GM21447 (cell line): ENCODE data around the gene AGMAT.

Experiments used
- ATAC-seq: cut with Tn5 transposase; IDR thresholded peaks from one replicate; pipeline ENCODE4 v1.9.1; 2021; ENCODE audit not compliant: unreplicated experiment

AGMAT gene, protein sequence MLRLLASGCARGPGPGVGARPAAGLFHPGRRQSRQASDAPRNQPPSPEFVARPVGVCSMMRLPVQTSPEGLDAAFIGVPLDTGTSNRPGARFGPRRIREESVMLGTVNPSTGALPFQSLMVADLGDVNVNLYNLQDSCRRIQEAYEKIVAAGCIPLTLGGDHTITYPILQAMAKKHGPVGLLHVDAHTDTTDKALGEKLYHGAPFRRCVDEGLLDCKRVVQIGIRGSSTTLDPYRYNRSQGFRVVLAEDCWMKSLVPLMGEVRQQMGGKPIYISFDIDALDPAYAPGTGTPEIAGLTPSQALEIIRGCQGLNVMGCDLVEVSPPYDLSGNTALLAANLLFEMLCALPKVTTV

DNA sequence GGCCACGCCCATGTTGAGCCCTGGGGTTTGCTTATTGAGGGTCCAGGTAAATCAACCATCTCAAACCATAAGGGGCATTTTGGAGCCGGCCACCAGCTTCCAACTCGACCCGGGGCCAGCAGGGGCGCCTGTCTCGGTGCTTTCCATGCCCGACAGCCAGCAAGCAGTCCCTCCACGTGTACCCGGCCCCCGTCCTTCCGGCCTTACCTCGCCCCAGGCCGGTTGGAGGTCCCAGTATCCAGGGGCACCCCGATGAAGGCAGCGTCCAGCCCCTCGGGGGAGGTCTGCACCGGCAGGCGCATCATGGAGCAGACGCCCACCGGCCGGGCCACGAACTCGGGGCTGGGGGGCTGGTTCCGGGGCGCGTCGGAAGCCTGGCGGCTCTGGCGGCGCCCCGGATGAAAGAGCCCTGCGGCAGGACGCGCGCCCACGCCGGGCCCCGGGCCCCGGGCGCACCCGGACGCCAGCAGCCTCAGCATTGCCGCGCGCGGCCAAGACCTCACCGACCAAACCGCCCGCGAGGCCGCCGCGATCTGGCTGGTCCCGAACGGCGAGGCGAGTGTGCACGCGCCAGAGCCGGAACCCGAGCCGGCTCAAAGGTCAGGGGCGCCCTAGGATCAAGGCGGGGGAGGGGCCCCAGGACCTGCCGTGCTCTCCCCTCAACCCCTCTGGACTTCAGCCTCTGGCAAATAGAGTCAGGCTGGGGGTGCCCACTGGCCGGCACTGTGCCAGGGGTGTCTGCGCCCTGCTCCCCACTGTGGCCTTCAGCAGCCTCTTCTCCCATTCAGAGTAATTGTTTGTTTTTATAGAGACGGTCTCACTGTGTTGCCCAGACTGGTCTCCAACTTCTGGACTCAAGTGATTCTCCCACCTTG lies at the start of gene AGMAT:
Gene AGMAT, minus strand, starts transcription at position 563 of the 875 bp plus-strand sequence. Its CDS starts 84 bp downstream, at position 479.
- ATAC-seq = peak; percentile 46

DNA sequence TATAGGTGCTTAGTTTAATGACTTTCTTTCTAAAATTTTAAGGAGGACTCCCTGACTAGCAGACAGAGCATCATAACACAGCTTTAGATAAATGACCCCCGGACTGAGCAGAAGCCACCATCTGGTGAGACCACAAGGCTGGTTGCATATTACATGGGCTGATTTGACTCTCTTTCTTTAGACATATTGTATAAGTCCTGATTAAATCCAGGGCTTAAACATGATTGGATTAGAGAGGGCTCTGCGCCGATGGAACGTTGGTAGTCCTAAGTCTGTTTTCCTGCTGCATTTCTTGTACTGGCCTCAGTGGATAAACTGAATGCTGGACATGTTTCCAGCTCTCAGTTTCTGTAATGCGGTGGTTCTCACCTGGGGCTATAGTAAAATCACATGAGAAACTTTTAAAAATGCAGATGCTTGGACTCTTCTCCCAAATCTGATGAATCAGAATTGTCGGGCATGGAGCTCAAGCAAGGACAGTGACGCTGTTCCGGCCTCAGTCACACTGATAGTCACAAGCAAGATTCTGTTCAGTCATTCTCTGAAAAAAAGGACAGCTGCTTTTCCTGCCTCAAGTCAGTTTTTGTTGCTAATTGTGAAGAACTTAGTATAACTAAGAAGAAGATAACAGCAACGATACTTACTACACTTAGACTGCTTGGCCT lies 49.0 kb upstream of the AGMAT start:
- ATAC-seq = no peak

DNA sequence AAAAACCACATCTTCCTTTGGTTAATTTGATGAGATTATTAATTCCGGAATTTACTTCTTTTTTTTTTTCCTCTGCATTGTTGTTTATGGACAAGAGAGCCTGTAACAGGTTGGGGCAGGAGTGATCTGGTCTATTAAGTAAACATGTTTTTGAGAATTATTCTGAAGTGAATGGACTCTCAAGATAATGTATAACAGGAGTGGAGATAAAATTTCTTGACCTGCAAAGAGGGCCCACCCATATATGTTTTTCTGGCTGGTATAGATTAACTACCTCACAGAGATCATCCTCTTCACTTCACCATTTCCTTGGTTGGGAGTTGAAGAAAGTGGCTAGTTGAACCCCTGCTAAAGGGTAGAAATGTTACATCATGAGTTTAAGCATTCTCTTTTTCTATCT lies 43.2 kb upstream of the AGMAT start:
- ATAC-seq = peak; percentile 23

DNA sequence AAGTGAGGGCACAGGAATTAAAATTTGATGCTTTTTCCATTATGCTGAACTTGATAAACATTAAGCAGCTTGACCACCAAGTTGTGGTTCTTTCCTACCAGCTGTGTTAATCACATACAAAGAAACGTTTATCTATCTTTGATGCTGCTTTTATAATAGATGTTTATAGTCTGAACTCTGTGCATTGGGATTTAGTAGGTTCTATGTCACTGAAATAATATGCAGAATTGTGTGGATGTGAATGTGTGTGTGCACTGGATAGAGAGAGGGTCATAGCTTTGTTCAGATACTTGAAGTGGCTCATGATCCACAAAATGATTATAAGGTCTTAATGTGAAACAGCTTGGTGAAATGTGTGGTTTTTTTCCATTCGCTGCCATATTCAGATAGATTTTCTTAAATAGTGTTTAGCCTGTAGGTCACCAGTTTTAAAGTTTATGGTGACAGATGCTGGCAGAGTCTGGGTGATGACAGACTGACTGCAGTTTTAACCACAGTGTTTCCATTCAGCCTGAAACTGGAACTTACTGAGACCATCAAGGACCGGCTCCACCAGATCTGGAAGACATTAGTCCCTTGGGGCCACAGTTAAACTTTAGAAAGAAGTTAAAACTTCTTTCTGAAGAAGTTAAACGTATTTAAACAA lies 42.6 kb upstream of the AGMAT start:
- ATAC-seq = peak; percentile 89

DNA sequence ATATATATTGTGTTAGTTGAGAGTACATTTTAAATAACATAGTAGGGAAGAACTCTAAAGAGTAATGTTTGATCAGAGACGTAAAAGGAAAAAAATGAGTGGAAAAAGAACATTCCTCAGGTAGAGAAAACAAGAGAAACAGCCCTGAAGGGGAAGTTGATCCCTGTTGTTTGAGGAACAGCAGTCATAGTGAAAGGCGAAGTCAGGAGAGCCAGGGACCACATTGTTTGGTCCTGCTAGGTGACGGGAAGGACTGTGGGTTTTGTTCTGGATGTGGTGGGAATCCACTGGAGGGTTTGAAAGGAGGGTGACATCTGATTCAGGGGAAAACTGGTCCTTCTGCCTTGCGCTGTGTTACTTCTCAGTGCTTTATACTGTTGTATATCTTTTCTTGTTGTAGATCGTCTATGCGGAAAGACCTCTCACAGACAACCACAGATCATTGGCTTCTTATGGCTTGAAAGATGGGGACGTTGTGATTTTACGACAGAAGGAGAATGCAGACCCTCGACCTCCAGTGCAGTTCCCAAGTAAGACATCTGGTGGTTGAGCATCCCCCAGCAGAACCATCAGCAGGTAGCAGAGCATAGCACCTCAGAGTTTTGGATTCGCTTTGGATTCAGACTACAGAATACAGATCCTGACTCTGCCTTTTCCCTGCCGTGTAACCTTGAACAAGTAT lies 41.6 kb upstream of the AGMAT start:
- no peak for ATAC-seq

DNA sequence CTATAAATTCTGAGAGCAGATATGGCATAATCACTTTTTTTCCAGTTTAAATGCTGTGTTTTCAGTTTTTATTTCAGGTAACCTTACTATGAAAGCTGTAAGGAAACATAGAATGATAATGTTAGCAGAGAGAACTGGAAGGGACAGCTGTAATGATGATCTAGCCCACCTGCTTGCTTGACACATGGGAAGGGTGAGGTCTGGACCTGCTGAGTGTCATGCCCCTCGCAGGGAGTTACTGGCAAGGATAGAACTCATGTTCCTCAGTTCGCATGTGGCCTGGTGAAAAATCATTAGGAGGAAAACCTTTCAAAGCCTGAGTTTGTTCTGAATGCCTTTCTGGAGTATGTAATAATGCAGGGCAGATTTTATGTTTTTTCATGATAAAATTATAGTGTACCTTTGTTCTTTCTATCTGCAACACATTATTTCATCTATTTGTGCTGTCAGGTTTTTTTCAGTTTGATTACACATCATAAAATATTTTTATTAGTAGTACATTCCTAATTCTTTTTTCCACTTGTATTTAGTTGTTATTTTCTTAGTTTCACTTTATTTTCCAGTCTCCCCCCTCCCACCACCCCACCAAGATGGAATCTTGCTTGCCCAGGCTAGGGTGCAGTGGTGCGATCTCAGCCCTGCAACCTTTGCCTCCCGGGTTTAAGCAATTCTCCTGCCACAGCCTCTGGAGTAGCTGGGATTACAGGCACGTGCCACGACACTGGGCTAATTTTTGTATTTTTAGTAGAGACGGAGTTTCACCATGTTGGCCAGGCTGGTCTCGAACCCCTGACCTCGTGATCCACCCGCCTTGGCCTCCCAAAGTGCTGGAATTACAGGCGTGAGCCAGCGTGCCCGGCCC lies 40.4 kb upstream of the AGMAT start:
- ATAC-seq = no peak

DNA sequence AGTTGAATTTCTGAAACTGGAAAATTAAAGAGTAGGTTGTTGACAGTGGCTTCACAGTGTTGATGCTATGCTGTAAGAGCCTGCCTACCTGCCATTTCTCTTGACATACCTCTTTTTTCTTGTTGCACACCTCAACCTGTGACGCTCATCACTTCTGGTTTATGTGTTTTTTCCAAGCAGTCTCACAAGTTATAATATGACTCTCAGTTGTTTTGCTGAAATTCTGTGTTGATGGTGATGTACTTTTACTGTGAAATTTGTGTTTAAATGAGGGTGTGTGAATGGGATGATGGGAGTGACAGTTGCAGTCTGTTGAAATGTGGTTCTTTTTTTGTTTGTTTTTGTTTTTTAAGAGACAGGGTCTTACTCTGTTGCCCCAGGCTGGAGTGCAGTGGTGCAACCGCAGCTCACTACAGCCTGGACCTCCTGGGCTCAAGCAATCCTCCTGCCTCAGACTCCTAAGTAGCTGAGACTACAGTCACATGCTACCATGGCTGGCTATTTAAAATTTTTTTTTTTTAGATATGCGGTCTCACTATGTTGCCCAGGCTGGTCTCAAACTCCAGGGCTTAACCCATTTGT lies 39.4 kb upstream of the AGMAT start:
- no peak for ATAC-seq

DNA sequence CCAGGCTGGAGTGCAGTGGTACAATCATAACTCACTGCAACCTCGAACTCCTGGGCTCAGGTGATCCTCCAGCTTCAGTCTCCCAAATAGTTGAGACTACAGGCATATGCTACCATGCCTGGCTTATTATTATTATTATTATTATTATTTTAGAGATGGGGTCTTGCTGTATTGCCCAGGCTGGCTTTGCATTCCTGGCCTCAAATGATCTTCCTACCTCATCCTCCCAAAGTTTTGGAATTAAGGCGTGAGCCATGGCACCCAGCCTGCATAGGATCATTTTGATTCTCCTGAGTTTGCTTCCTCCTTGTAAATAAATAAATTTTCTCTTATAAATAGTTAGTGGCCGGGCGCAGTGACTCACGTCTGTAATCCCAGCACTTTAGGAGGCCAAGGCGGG lies 38.6 kb upstream of the AGMAT start:
- no peak for ATAC-seq

DNA sequence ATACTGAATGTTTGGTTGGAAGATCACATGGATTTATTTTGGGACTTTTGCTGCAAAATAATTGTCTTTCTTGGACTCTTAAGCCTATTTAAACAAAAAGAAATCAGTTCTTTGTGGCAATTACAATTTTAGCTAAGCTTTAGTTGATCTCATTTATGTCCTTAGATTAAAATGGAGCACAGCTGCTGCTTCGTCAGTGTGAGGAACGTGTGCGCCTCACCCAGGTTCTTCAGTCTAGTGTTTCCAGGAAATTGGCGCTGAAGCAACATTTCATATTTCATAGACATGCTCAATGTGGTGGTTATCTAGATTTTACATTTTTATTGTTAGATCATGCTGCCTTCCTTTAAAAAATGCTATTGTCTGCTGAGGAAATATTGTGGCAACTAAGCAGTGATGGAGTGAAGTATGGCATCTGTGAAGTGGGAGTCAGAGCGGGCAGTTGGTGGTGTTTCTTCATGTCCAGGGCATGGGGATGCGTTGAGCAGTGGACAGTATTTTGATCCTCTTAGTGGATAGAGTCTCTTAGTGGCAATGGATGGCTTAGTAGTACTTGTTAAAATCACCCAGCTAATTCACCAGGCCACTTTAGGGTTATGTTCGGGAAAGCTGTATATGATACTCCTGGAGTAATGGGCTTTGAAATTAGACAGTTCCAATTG lies 38.0 kb upstream of the AGMAT start:
- no peak for ATAC-seq

DNA sequence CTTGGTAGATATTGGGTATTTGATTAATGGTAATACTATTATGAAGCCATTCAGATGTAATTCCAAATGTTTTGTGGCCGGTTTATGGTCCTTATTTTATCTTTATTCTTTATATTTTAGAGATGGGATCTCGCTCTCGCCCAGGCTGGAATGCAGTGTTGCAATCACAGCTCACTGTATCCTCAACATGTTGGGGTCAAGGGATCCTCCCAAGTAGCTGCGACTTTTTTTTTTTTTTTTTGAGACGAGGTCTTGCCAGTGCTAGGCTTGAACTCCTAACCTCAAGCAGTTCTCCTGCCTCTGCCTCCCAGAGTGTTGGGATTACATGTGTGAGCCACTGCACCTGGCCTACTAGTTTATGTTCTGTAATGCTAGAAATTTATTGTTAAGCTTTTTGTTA lies 37.1 kb upstream of the AGMAT start:
- ATAC-seq = no peak

DNA sequence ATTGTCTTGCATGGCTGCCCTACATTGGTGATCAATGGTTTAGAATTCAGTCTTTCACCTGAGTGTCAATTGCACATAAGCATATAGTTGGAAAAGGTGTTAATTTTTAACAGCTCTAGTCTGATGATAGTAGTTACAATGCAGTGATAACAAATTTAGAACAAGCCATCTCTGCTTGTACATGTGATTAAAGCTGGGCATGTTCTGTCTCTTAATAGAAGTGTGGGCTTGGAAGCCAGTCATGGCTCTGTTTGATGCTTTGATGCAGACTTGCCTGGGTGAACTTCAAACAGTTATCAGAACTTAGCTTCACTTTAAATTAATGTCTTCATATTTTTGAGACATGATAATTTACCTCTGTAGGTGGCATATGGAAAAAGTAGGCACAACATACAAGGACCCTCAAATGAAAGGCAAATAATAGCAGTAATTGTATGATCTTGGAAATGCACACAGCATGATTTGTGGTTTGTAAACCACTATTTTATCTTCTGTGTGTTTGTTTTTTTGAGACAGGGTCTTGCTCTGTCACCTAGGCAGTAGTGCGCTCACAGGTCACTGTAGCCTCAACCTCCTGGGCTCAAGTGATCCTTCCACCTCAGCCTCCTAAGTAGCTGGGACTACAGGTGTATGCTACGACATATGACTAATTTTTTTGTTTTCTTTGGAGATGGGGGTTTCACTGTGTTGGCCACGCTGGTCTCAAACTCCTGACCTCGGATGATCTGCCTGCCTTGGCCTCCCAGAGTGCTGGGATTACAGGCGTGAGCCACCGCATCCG lies 36.2 kb upstream of the AGMAT start:
- no peak for ATAC-seq

DNA sequence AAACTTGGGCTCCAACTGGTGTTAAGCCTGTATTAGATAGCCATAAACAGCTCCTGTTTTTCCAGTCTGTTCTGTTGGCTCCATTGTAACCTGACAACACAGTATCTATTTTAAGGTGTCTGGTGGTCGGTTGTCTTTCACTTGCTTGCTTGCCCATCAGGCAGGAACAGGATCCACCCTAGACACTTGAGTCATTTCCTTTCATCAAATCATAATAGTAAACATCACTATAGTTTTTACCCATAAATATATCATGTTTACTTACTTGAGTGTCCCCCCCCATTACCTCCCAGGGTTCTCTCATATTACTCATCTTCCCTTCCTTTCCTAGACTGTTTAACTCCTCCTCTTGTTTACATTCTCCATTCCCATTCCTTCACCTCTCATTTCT lies 35.3 kb upstream of the AGMAT start:
- no peak for ATAC-seq

DNA sequence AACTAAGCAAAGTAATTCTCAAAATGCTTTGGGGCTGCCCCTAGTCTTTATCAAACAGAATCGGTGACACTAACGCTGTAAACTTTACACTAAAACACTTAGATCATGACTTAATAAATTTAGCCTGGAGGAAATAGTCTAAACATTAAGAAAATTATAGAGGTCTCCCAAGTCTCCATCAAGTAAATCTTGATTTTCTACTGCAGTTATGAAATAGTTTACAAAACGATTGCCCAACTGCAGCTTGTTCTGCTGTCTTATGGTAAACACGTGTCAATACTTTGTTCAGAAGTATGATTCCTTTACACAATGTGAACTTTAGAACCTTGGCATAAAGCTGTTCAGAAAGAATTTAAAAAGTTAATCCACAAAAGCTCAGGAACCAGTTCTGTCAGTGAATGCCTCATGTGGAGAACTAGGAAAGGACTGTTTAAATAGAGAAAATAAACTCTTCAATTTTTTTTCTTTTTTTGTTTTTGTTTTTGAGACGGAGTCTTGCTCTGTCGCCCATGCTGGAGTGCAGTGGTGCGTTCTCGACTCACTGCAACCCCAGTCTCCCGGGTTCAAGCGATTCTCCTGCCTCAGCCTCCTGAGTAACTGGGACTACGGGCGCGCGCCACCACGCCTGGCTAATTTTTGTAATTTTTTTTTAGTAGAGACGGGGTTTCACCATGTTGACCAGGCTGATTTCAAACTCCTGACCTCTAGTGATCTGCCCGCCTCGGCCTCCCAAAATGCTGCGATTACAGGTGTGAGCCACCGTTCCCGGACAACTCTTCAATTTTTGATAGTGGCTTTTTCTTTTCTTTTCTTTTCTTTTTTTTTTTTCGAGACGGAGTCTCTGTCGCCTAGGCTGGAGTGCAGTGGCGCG lies 34.0 kb upstream of the AGMAT start:
- no peak for ATAC-seq

DNA sequence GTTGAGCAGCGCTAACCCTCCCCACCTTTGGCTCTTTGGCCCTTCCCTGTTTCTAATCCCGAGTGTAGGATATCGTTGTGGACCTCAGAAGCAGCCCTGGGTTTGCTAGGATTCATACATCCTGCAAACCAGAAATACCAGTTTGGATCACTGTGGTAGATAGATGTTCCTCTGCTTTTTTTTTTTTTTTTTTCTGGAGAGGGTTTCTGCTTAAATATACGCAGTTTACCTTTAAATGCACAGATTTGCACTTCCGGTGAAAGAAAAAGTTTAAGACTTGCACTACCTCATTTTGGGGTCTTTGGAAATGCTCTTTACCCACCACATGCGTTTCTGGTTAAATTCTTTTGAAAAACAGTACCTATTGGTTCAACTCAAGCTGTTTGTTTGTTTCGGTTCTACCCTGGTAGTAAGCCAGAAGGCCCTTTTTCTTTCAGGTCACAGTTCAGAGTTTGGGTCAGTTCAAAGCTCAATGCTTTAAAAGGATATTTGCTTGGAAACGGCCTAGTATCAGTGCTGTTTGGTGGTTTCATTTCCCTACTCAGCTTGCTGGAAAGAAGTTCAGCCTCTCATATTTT lies 33.3 kb upstream of the AGMAT start:
- peak; percentile 45 for ATAC-seq

DNA sequence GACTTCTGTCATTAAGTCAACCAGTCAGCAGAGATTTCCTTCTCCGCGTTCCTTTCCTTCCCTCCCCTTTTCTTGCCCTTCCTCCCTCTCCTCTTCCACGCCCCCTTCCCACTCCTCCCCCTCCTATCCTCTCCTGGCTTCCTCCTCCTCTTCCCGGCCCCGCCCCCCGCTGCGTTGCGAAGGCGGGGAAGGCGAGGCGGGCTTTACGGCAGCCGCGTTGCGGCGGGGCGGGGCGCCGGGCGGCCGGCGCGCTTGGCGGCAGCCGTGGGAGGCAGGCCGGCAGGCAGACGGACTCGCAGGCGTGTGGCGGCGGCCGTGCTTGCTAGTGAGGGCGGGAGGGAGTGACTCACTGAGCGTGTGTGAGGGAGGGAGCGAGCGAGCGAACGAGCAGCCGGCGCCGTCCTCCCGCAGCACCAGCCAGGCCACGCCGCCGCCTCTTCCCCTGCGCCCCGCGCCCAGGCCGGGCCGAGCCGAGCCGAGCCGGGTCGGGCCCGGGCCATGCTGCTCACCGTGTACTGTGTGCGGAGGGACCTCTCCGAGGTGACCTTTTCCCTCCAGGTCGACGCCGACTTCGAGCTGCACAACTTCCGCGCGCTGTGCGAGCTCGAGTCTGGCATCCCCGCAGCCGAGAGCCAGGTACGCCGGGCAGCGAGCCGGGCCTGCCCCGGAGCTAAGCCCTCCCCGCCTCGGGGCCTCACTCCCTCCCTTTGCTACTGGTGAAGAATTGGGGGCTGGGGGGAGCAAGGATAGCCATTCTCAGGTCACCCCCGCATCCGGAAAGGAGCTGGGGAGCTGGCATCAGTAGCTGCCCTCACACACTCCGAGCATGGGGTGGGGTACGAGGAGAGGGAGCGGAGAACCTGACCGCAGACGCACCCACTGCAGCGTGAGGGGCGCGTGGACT lies 32.6 kb upstream of the AGMAT start, which contains the start of gene DDI2:
Gene DDI2, plus strand, starts transcription at position 286 of the 904 bp plus-strand sequence. Its CDS starts 213 bp downstream, at position 499.
- ATAC-seq = peak; percentile 55
